GM19452 (cell line): ENCODE data around the gene EPB41.

Source experiments
- ATAC-seq: cut with Tn5 transposase; IDR thresholded peaks from one replicate; pipeline ENCODE4 v1.9.1; 2021; ENCODE audit not compliant: unreplicated experiment

Gene EPB41

DNA sequence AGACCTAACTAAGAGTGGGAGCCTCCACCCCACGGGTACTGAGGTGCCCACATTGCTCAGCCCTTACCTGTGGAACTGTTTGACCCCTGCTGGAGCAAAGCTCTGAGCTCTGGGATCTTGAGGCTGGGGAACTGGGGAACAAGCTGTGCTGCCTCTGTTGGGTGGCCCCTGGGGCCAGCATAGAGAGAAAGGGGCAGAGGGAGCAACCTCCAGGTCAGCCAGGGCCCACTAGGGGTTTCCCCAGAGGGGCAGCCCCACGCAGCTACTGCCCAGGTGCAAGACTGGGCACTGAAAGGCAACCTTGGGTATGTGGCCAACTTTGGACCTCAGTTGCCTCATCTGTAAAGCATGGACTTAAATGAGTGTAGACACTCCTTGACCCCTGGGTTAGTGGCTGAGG lies 23.5 kb upstream of the EPB41 start:
- ATAC-seq: no peak

DNA sequence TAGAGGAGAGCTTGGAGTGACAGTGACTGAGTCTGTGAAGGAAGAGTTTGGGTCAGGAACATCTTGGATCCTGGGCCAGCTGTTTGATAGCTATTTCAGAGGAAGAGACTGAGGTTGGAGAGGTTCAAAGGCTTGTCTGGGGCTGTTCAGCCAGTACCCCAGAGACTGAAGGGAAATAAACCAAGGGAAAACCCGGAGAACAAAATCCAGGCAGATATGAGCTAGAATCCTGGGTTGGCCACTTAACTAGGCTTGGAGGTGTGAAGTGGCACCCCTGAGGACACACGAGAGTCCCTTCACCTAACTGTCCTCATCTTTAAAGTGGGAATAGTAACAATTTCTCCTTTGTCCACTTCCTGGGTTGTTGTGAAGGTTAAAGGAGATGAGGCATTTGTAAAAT lies 23.1 kb upstream of the EPB41 start:
- ATAC-seq: no peak

DNA sequence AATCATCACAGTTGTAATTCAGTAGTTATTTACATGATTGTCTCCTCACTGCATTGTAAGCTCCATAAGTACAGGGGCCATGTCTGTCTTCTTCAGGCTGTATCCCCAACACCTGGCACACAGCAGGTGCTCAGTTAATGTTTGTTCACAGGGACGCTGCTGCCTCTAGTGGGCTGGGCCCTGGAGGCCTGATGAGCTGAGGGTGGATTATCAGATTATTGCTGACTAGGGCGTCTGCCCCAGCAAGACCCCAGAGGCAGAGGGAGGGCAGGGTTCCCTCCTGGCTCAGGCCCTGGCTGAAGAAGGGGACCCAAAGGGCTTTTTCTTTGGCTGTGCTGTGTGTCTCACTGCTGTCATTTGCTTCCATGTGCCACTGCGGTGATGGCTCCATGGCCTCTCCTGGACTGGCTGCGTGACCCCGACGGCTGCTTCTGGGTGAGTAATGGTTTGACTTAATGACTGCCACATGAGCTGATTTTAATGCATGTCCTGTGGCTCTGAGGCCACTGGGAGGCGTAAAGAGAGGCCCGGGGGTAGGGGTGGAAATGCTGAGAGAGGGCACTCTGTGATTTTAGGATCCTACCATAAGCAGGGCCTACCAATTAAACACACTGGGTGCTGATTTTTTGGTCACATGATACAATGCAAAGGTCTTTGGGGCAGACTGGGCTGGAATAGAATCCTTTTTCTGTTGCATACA lies 20.8 kb upstream of the EPB41 start:
- ATAC-seq: no peak

DNA sequence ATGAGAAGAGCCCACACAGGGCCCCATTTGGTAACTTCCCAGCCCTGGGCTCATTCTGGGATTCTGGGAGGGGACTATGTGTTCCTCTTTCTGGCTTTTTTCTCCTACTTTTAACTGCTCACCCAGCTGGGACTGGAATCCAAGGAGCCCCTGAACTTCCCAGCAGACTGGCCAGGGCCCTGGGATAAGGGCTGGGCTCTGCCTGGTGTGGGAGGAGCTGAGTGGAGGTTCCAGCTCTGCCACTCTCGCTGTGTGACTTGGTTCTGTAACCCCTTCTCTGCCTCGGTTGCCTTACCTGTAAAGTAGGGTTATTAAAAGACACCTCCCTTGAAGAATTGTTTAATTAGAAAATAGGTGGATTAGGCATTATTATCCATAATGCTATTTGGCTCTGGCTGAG lies 19.6 kb upstream of the EPB41 start:
- ATAC-seq: no peak

DNA sequence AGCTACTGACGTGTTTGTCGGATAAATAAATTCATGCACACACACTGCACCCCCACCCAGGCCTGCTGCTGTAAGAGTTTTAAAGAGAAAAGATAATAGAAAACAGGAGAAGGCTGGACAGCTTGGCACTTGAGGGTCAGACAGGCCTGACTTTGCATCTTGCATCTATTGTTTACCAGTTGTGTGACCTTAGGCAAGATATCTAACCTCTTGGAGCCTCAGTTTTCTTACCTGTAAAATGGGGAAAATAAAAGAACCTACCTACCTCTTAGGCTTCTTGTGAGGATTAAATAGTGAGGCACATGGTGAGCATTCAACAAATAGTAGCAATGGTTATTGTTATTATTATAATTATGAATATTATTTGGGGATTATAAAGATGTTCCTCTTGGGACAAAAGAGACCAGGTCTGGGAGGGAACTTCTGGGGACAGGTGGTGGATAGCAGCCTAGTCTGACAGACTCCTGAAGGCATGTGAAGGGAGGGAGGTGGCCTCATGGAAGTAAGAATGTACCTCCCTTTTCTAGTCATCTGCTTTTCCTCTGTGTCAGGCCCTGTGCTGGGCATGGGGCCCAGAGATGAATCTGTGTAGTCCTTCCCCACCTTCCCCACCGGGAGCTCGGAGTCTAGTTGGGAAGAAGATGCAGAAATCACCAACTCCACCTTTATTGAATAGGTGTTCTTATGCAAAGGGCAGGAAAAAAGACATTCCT lies 18.3 kb upstream of the EPB41 start:
- ATAC-seq: no peak

DNA sequence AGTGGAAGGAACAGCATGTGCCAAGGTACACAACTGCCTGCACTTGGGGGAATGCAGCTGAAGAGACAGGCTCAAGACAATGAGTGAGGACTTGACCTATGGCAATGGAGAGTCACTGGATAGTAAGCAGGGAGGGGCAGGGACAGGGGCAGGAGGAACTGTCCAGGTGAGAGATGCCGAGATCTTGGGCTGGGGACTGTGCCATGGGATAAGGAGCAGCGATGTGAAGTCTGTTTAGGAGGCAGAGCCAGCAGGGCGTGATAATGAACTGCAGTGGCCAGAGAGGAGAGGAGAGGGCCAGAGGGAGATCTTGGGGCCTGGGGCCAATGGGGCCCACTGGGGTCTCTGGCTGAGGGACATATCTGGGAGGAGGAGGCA lies 17.8 kb upstream of the EPB41 start:
- no peak for ATAC-seq

DNA sequence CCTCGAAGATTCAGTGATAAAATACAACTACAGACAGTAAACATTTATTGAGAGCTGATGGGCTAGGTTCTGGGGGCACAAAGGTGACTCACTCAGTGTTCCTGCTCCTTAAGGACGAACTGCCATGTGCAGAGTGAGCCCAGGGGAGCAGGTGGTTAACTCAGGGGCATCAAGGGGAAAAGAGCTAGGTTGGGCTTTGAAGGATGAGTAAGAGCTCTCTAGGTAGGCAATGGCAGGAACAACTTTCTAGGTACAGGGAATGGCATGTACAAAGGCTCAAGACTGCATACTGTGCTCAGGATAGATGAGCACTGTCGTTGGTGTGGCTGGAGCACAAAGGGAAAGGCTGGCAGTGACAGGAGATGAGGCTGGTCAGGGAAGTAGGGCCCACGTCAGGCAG lies 16.6 kb upstream of the EPB41 start:
- no peak for ATAC-seq

DNA sequence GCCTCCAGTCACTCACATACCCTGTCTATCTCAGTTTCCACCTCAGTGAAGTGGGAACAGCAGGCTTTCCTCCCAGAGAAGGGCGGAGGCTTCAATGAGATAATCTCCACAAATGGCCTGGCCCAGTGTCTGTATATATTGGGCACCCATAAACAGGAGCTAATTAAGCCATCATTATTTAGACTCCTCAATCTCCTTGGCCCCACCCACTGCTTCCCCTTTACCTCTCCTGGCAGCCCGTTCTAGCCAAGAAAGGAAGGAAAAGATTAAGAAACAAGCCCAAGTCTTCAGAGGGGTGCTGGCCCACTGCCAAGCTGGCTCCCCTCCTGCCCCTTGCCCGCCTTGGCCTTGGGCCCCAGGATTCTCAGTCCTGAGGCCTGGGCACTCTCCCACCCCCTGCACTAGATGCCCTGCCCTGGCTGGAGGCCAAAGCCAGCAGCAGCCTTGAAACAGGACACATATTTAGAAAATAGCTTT lies 15.9 kb upstream of the EPB41 start:
- no peak for ATAC-seq

DNA sequence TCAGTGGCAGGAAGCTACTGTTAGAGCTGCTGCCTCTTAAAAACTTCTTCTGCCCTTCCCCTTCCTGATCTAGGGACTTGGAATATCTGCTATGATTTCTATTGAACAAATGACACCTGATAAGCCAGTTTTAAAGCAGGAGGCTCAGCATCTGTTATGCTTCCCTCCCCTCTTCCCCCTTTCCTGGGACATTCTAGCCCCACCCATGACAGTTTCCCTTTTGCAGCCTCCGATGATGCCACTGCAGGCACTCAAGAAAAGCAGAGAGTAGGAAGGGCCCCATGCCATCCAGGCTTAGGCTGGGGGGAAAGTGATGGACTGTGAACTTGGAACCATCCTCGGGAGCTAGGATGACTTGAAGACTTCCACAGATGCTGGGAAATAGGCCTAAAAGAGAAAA lies 15.1 kb upstream of the EPB41 start:
- no peak for ATAC-seq

DNA sequence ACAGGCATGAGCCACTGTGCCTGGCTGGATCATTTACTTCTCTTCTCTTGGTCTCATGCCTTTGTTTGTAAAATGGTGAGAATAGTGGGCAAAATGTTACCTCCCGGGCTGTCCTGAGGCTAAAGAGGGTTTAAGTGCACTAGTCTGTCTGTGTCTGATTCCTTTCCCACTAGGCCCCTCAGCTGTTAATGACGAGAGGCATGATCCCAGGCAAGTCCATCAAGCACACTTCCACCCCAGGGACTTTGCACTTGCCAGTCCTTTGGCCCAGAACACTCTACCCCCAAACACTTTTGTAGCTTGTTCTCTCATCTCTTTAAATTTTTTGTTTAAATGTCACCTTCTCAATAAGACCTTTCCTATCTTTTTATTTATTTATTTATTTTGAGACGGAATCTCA lies 13.8 kb upstream of the EPB41 start:
- no peak for ATAC-seq

DNA sequence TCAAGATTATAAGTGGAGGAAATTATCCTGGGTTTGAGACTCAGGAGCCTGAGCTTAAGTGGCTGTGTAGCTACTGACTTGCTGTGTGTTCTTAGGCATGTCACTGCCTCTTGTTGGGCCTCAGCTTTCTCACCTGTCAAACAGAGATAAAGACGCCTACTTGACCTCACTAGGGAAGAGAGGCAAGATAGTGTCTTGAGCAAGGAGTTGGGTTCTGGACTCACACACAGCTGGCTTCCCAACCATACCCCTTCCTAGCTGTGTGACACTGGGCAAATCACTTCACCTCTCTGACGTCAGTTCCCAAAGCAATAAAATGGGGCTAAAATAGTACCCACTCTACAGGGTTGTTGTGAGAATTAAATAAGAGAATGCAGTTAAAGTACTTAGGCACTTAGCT lies 11.6 kb upstream of the EPB41 start:
- no peak for ATAC-seq

DNA sequence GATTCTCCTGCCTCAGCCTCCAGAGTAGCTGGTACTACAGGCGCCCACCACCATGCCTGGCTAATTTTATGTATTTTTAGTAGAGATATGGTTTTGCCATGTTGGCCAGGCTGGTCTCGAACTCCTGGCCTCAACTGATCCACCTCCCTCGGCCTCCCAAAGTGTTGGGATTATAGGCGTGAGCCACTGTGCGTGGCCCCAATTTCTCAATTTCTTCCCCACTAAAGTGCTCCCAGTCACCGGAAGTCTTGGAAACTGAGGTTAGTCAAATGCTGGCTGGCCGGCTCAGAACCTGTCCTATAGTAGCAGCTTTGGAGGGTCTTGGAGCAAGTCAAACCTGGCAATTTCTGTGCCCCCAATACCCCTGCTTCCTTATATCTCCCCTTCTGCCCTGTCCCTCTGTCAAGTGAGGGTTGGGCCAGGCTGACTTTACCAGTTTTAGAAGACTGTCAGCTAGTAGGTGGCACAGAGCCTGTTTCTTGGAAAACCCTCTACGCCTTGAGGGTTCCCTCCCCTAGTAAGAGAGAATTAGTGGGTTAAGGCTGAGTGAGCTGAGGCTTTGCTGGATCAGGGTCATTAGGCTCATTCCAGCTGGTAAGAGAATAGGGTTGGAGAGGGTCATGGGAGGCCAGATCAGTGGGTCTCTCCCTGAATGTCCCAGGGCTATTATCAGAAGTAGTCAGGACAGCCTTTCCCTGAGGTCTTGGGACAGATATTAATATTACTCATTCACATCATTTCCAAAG lies 8.3 kb upstream of the EPB41 start:
- ATAC-seq: no peak

DNA sequence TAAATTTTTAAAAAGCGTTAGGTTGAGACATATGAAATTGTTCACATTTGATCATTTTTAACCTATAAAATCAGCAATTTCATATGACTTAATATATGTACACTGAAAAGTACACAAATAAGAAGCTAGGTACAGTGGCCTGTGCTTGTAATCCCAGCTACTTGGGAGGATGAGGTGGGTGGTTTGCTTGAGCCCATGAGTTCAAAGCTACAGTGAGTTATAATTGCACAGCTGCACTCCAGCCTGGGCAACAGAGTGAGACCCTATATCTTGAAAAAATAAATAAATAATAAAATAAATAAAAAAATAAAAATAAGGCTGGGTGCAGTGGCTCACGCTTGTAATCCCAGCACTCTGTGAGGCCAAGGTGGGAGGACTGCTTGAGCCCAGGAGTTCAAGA lies 5.2 kb upstream of the EPB41 start:
- ATAC-seq: no peak

DNA sequence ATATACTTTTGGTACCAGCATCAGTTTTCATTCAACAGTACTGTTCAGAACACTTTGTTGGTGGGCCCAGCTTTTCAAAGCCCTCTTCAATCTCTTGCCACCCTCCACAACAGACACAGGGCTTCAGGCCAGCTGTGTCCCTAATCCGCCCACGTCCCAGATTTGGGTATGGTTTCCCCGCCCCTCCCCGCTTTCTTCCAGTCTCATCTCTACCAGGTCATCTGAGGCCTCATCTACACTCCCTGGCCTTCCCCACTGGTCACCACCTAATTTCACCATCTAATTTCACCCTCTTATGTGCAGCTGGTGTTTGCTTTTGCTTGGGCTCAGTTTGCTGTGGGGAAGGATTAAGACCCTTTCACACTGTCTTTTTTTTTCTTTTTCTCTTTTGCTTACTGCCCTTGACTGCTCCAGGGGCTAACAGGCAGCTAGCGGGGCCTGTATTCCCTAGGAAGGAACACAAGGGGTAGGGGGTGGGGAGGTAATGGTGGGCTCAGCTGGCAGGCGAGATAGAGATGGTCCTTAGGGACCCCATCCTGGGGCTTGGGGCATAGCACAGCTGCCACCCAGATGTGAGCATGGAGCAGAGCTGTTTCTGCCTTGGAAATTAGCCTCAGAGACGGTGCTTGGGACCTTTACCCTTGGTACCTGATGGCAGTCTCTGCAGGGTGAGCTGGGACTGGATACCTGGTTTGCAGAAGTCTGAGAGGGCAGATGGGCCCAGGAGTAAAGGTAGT lies 3.8 kb upstream of the EPB41 start:
- ATAC-seq: no peak

DNA sequence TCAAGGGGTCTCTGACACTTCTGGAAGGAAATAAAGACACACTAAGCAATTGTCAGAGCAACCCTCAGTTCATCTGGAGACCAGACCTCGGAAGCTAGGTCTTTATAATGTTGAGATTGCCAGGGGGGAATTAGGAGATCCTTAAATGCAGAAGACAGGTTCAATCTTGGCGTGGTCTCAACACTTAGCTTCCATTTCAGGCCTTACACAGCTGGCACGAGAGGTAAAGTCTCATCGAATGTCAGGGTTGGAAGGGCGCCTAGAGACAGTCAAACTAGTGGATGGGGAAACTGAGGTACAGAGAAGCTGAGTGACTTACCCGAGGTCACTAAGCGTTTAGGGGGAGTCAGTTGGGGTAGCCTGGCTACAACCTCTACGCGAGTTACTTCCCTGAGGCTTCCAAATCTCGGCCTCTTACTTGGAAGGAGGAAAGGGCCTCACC lies 562 bp upstream of the EPB41 start:
- no peak for ATAC-seq

DNA sequence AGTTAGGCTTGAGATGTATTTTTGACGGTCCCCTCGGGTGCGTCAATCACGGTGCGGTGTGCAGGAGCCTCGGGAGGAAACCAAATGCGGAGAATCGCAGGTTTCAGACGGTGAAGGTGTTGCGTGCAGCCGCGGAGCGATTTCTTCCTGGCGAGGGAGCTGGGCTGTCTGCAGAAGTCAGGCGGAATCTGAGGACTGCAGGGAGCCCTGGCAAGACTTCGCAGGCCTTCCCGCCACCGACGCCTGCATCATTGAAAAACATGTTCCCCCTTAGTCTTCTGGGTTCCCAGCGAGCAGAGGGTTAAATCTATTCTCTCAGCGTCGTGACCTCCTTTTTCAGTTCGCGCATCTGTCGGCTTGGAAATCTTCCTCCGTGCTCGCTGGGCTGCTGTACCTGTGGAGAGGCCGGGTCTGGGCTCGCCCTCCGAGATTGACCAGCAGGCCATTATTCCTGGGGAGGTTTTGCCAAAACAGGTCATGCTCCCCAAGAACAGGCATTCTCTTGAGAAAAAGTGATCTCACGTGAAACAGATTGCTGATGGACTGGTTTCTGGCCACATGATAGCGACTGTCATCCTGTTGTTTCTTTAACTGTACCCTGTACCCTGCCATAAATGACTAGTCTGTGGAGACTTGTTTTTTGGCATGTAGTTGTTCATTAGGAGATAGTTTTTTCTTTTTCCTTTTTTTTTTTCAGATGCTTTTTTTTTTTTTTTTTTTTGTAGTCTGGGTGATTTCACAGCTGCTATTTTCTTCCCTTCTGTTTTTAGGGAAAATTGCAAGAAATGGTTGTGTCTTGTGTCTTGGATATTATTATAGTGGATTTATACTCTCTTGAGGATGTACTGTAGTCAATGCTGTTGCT lies 894 bp downstream of the EPB41 start:
- ATAC-seq: no peak

DNA sequence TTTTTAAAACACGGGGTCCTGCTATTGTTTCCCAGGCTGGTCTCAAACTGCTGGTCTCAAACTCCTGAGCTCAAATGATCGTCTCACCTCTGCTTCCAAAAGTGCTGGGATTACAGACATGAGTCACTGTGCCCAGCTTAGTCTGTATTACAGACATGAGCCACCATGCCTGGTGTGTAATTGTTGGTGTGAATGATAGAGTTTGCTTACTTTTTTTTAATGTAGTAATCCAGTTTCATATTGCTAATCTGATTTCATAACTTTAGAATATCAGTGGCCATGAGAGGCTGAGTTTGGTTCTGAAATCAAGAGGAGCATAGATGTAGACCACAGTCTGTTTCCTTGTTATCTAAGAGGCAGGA lies 3.4 kb downstream of the EPB41 start:
- ATAC-seq: no peak

DNA sequence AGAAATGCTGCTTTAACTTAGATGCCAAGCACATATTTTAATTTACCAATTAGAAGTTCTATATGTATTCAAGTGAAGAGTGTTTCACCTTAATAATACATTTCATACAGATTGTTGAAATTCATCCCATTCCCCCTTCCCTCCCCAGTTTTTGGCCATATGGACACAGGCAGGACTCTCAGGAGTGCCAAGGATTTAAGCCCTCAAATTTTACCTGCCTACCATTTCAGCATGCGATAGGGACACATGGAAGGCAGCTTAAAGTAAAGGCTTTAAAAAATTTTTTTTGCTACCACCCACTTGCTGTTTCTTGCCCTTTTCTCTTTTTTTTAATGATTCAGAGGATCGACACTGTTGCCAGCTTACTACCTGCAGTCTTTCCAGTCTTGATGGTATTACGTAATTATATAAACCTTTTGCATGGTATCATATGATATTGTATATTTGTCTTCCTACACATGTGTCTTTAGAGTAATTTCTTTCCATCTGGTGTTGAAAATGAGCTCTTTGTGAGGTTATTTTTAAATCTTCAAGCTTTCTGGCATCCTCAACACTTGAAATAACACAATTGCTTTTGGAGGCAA lies 7.0 kb downstream of the EPB41 start:
- ATAC-seq: no peak

DNA sequence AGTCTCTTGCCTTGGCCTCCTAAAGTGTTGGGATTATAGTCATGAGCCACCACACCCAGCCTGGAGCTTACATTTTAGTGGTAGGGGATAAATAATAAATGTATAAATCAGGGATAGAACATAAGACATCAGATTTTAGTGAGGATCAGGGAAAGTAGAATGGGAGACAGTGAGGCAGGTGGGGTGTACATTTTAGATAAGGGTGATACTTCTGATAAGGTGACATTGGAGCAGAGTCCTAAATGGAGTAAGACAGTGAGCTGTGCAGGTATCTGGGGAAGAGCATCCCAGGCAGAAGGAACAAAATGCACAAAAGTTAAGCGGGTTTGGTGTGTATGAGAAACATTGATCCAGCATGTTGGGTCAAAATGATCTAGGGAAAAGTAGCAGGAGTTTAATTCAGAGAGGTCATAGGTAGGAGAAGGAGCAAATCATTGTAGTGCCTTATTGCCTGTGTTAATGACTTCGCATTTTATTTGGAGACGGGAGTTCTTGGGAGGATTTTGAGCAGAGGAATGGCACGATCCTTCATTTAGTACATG lies 11.1 kb downstream of the EPB41 start:
- ATAC-seq: no peak
